ENCODE data around the gene DISC1.

The DISC1 gene

DNA sequence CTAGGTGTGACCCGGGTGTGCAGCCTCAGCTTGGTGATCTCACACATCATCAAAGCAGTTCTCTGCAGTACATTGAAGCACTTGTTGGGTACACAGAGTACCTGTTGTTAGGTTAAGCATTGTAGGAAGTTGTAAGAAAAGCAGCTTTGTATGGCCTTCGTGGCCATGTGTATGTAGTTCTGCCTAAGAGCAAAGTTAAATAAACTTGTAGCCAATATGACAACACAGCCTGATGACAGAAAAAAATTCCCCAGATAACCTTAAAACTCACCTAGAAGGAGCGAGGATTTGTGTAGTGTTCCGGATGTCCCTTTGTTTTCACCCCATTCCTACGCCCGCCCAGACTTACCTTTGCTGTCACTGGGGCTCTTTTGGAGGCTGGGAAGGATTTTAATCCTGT, 48.0 kb downstream of the DISC1 start:
- DNase-seq = no peak

DNA sequence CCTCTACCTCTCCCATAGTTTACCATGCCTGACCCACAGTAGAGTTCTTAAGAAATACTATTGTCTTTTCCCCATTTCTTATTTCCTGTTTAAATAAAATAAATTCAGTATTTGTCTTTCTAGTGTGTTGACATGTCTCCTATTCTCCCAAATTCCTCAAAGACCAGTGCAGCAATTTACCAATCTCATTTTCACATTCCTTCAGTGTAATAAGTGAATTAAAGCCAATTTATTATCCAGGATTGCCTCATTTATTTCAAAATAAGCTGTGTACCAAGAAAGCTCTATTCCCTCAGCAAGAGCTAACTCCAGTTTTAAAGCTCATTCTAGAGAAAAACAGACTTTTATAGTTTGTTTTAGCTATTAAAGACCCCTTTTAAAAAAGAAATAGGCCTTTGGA, 49.9 kb downstream of the DISC1 start:
- DNase-seq = no peak

DNA sequence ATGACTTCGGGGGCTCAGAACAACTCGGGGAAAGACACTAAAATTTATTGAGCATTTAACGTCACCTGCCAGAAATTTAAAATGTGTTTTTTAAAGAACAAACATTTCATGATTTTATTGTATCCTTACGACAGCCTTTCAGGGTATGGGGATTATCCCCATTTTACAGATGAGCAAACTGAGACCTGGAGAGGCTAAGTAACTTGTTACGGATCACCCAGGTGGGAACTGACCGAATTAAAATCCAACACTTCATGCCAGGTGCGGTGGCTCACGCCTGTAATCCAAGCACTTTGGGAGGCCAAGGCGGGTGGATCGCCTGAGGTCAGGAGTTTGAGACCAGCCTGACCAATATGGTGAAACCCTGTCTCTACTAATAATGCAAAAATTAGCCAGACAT, 50.9 kb downstream of the DISC1 start:
- no peak for DNase-seq

DNA sequence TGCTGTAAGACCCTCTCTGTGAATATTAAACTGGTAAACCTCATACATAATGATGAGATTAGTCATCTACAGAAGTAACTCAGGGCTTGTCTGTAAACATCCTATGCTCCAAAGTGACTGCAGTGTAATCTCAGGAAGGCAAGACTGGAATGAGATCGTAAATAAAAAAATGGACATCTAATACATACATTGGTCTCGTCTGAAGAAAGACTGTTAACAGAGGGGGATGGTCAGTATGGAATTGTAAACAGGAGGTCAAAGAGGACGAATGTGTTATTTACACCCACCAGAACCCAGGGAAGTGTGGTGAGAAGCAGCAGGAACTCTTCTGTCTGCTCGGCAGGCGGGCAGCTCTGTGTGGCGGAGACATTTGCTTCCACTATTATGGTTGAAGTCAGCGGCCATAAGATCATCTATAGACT, 51.4 kb downstream of the DISC1 start:
- no peak for DNase-seq

DNA sequence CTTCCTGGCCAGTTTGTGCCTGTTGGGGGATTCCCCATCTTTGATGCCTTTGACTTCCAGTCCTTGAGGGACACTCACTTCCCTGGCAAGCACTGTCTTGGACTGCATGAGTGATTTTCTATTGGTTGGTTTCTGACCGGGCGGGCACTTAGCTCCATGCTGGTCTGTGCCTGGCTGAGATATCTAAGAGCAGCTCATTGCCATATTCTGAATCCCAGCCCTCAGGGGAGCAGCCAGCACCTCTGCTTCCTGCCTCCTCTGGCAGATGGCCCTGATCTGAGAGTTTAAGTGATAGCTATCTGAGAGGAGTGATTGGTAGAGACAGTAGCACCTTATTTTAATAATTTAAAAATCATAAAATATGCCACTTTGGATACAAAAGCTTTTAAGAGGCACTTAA, 52.5 kb downstream of the DISC1 start:
- peak in 1 of 2 experiments; percentile 58 for DNase-seq

DNA sequence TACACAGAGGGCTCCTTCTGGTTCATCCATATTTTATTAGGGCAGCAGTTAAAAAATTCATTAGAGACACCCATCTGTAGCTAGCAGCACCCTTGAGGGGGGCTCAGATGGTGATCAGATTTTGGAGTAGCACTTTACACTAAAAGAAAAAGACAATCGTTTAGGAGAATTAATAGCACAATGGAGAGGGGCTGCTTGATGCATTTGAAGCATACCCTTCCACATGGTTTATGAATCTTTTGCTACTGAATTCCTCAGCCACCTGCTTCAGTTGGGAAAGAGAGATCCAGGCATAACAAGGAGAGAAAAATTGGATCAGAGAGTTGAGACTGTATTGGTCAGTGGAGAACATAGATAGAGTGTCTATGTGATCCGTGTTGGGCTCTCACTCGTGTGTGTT, 54.4 kb downstream of the DISC1 start:
- DNase-seq = no peak

DNA sequence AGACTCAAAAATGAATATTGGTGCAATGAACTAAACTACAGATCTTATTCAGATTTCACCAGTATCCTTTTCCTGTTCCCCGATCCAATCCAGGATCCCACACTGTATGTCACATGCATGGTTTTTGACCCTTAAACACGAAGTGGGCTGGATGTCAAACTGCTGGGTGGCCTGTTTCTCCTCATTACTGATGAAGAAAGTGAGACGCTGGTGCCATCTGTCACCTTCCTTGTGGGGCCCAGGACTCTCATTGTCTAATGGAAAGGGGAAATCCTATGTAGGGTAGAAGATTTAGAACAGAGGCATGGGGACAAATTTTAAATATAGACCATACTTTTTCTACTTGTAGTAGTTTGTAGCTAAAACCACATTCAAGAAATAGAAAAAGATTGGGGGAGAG, 56.2 kb downstream of the DISC1 start:
- DNase-seq = peak in 1 of 2 experiments; percentile 13

DNA sequence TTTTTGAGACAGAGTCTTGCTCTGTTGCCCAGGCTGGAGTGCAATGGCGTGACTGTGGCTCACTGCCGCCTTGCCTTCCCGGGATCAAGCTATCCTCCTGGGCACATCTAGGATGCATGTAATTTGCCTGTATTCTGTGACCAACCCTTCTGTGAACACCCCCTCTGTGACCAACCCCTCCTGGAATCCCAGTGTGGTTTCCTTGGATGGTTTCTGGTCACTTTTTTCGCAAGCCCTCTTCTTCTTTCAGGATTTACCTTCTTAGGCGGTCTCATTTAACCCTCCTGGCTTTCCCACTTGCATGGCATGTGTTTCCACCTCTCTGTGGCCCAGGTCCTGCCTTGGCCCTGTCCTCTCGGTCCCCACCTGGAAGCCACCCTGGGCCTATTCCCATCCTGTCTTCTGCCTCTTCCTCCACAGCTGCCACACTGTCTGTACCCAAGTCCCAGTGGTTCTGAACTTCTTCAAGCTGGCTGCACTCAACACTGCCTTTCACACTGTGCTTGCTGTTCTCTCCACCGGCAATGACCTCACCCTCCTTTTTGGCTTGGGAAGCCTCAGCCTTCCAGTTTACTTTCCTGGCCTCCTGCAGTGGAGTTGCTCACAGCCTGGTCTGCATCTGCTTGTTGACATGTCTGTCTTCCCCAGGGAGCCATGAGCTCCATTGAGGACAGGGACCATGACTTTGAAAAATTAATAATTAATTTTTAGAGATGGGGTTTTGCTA, 57.0 kb downstream of the DISC1 start:
- peak; percentile 65 to 90 for DNase-seq

DNA sequence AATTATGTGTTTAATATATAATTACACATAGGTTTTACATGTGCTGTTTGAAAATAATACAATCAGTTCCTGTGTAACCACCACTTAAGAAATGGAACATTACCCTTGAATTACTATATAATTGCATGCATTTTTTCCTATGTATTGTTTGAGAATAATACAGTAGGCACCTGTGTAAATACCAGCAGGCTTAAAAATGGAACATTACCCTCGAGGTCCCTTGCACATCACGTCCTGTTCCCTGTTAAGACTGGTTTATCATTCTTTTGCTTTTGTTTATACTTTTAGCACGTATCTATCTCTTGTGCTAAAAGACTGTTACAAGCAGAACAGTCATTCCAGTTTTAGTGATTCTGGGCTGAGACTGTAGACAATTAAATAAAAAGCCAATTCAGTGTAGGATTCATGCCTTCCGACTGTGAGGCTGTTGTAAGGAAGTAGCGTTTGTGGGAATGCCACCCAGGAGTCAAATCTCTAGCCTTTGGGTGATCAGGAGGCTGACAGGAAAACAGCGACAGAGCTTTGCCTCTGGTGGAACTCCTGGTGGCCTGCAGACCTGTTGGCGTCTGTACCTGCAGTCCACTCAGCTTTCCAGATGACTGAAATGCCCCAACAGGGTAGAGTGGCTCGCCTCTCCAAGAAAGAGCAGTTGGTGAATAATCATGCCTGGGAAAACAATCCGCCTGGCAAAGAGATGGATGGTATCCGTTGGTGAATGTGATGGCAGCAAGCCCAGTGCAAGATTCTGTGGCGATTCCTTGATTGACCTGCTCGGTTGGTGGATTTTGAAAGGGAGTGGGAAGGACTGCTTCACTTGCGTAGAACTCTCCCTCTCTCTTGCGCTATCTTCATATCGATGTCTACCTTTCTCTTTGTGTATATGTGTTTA, 58.0 kb downstream of the DISC1 start:
- DNase-seq = peak; percentile 92 to 93

DNA sequence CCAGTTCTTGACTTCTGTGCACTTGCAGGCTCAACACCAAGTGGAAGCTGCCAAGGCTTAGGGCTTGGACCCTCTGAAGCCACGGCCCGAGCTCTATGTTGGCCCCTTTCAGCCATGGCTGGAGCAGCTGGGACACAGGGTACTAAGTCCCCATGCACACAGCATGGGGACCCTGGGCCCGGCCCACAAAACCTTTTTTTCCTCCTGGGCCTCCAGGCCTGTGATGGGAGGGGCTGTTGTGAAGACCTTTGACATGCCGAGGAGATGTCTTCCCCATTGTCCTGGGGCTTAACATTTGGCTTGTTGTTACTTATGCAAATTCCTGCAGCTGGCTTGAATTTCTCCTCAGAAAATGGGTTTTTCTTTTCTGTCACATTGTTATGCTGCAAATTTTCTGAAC, 59.8 kb downstream of the DISC1 start:
- no peak for DNase-seq

DNA sequence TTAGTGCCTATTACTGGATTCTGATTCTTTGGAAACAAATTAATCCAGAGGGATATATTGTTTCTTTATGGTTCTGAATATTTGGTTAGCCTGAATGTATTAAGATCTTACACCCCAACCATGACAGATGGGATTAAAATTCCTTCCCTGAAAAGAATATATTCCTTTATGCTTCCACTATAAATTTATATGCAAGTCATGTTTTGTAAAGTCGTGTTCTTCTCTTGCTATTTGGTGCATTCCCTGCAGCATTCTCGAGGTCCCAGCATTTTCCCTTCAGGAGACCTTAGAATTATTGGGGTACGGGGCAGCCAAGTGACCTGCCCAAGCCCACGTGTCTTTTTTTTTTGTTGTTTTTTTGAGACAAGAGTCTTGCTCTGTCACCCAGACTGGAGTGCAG, 62.4 kb downstream of the DISC1 start:
- no peak for DNase-seq

DNA sequence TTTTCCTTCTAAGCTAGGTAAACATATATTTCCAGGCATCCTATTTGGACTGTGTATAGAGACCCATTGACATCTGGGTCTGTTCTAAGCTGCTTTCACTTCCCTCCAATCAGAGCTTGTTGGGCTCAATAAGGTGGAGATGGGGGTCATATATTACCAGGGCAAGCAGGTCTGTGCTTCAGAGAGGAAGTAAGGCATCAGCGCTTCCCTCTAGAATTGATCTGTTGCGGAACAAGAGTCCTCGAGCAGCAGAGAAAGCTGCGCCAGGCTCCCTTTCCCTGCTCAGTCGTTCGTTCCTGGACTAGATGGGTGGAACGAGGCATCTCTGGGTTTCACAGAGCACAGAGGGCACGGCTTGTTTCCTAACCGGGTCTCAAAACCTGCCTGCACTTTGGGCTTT, 63.5 kb downstream of the DISC1 start:
- DNase-seq = no peak

DNA sequence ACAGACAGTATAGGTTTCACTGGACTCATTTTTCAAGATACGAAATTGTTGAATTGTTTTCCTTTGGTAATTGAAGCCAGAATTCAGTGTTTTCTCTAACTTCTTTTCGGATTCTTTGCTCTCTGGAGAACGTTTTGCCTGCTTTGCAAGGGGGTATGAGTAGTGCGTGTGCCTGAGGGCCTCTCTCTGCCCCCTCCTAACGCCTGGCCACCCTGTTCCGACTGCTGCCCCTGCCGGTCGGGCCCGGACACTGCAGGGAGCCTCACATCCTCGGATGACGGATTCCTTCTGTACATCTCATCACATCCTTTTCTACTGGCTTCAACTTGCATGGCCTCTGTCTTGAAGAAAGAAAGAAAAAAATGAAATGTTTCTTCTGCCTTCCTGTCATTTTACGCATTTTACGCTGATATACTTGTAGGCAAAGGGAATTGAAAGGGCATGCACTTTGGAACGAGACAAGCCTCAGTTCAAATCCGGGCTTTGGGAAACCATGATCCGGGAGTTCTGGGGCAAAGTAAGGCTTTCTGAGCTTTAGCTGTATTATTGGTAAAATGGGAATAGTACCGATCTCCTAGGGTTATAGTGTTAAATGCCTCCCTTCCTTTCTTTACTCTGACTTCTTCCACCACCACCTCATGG, 65.1 kb downstream of the DISC1 start:
- no peak for DNase-seq

DNA sequence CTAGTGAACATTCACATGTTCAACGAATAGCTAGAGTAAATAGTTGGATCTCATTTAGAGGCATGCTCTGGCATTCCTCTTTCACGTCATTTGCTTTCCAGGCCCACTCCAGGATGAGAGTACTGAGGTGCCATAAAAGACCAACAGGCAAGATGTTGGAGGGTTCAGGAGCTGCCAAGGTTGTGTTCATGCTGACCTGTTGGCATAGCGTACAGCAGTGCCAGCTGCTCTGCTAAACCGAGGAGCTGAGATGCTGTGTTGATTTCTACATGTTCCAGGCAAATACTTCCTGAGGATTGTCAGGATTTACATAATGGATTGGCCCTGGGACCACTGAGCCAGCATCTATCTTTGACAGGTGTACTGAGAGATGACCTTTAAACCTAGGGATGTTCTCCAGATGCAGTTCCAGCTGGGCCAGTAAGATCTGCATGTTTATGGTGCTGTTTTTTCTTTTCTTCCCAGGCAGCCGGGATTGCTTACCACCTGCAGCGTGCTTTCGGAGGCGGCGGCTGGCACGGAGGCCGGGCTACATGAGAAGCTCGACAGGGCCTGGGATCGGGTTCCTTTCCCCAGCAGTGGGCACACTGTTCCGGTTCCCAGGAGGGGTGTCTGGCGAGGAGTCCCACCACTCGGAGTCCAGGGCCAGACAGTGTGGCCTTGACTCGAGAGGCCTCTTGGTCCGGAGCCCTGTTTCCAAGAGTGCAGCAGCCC, 66.9 kb downstream of the DISC1 start:
- peak; percentile 69 to 88 for DNase-seq

DNA sequence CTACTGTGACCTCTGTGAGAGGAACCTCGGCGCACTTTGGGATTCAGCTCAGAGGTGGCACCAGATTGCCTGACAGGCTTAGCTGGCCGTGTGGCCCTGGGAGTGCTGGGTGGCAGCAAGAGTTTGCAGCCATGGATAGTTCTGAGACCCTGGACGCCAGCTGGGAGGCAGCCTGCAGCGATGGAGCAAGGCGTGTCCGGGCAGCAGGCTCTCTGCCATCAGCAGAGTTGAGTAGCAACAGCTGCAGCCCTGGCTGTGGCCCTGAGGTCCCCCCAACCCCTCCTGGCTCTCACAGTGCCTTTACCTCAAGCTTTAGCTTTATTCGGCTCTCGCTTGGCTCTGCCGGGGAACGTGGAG, 67.5 kb downstream of the DISC1 start:
- peak; percentile 57 to 92 for DNase-seq

DNA sequence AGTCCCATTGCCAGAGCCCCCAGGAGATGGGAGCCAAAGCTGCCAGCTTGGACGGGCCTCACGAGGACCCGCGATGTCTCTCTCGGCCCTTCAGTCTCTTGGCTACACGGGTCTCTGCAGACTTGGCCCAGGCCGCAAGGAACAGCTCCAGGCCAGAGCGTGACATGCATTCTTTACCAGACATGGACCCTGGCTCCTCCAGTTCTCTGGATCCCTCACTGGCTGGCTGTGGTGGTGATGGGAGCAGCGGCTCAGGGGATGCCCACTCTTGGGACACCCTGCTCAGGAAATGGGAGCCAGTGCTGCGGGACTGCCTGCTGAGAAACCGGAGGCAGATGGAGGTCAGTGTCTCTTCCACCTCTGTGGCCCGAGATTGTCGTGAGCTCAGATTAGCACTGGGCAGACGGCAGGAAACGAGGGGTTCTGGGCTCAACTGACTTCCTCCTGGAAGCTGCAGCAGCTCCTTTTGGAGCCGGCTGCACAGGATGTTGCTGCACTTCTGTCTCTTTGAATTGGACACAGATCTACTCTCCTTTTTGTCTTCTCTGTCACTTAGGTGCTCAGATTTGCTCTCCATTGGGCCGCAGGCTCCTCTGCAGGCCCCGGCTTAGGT, 68.0 kb downstream of the DISC1 start:
- no peak for DNase-seq

DNA sequence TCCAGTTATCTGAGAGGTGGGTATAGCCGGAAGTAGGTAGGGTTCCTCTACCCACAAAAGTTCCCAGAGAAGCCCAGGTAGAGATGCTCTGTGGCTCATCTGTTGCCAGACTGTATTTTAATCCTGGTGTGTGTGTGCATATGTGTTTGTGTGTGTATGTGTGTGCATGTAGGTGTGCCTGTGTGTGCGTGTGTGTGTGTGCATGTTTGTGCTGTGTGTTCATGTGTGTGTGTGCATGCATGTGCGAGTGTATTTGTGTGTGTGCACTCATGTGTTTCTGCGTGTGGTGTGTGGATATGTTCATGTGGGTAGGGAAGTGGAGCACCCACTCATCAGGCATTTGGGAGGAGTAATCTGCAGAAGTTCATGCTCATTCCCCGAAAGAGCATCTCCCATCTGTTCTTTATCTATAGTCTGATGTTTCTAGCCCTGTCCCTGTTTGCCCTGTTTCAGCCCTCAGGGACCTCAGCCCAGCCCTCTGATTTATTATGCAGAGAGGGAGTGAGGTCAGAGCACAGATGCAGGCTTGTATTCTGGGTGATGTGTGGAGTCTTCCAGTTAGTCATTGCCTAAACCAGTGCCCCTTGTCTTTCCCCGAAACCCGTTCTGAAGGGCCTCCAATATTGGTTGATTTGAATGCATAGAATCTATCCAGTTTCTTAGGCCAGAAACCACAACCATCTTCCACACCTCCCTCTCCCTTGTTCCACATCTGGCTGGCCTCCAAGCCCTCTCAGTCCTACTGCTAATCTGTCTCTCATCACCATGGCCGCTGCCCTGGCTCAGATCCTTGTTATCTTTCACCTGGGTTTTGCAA, 69.1 kb downstream of the DISC1 start:
- DNase-seq = peak in 1 of 2 experiments; percentile 37

DNA sequence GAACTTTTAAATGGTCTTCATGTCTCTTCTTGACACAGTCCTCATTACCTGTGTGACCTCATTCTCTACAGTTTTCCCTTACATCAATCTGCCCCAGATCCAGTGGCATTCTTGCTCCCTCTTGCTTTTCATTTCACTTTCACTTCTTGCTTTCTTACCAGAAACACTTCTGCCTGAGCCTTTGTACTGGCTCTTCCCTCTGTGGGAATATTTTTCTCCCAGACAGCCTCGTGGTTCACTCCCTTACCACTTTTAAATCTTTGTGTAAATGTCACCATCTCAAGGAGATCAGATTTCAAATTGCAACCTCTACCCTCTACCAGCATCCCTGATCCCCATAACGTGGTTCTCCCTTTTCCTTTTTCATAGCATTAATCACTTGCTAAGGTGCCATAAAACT, 73.2 kb downstream of the DISC1 start:
- DNase-seq = no peak

DNA sequence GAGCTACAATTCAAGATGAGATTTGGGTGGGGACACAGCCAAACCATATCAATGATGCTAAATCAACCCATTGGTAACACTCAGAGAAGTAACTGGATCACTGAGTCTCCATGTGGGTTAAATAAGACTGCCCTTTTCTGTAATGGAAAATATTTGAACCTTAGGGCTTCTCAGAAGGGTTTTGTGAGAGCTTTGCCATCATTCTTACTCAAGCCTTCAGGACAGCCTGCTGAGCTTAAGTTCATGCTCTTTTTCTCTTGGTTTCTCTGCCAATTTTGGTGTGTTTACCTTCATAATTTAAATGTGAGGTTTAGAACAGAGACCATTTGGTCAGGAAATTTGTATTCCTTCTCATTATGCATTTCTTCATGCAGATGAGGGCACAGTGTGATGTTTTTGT, 74.7 kb downstream of the DISC1 start:
- no peak for DNase-seq

DNA sequence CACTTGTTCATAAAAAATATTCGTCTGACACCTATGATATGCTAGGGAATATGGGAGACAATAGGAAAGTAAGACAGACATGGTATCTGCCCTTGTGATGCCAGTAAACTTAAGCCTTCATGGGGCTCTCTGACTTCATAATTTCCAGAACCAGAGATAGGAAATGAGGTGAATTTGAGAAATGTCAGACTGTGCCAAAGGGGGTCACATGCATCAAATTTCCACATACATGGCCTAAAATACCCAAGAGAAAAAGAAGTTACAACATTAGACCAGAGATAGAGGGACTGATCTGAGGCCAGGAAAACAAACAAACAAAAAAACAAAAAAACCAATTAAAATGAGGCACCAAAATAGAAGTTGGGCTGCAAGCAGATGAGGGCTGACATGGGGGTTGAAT, 75.7 kb downstream of the DISC1 start:
- no peak for DNase-seq

DNA sequence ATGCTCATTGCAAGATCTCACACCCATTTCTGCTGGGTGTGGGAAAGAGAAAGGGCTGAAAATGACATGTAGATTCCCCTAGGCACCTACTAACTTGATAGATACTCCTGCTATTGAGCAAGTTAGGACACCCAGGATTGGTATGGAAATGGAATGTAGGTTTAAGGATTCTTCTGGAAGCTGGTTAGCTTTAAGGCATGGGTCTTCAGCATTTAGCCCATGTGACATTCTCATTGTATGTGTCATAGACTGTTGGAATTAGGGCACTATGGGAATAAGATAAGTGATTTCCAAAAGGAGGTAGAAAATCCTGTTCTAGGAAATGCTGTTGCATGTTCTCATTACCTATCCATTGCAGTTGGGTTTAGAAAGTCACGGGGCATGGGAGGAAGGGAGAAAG, 76.2 kb downstream of the DISC1 start:
- no peak for DNase-seq
